H9 (cell line): ENCODE results near the gene IQCB1. TPM values are rescaled to one million over a fixed set of nuclear protein-coding genes. Genes with fewer than 3 reads are reported as not detected.
A peak's percentile ranks its signal among the peaks of the same experiment; 100 is the strongest.

Experiments
- DNase-seq: peaks from one replicate; pipeline ENCODE4 v3.0.0-alpha.2; 2017
- H2AFZ ChIP-seq: one replicate; pipeline ENCODE4 v1.6.1; 2013; ENCODE audit warnings: mild to moderate bottlenecking, low read length, control low read depth, moderate library complexity
- H2AK5ac ChIP-seq: 2 replicates; pipeline ENCODE4 v1.6.1; 2013; ENCODE audit warnings: low read length, control low read depth, mixed read lengths; ENCODE audit not compliant: insufficient read length
- H2BK120ac ChIP-seq: one replicate; pipeline ENCODE4 v1.6.1; 2013; ENCODE audit warnings: low read depth, mild to moderate bottlenecking, low read length, control low read depth, inconsistent platforms; ENCODE audit not compliant: poor library complexity, severe bottlenecking
- H2BK12ac ChIP-seq: 2 replicates; pipeline ENCODE4 v1.6.1; 2013; ENCODE audit warnings: low read length, control low read depth, mixed read lengths, low read depth; ENCODE audit not compliant: insufficient read length
- H2BK15ac ChIP-seq: 2 replicates; pipeline ENCODE4 v1.6.1; 2013; ENCODE audit warnings: low read depth, low read length, control low read depth
- H2BK20ac ChIP-seq: one replicate; pipeline ENCODE4 v1.6.1; 2013; ENCODE audit warnings: low read depth, mild to moderate bottlenecking, low read length, control low read depth, inconsistent platforms; ENCODE audit not compliant: poor library complexity, severe bottlenecking
- H2BK5ac ChIP-seq: 2 replicates; pipeline ENCODE4 v1.6.1; 2013; ENCODE audit warnings: low read length, control low read depth, mixed read lengths; ENCODE audit not compliant: insufficient read length
- H3K14ac ChIP-seq: 2 replicates; pipeline ENCODE4 v1.6.1; 2013; ENCODE audit warnings: low read length, control low read depth; ENCODE audit not compliant: insufficient read depth
- H3K18ac ChIP-seq: 2 replicates; pipeline ENCODE4 v1.6.1; 2013; ENCODE audit warnings: low read depth, mild to moderate bottlenecking, mixed read lengths, low read length, control low read depth; ENCODE audit not compliant: insufficient read length
- H3K23ac ChIP-seq: 2 replicates; pipeline ENCODE4 v1.6.1; 2013; ENCODE audit warnings: low read length, control low read depth, mixed read lengths, low read depth; ENCODE audit not compliant: insufficient read length
- H3K23me2 ChIP-seq: 2 replicates; pipeline ENCODE4 v1.6.1; 2013; ENCODE audit warnings: low read depth, mild to moderate bottlenecking, mixed read lengths, low read length, control low read depth; ENCODE audit not compliant: insufficient read length, poor library complexity, severe bottlenecking
- H3K27ac ChIP-seq: 2 replicates; pipeline ENCODE4 v1.5.1; 2013; ENCODE audit warnings: low read length, control low read depth, mixed read lengths, low read depth; ENCODE audit not compliant: insufficient read length
- H3K27me3 ChIP-seq: 2 replicates; pipeline ENCODE4 v1.6.1; 2013; ENCODE audit warnings: low read length, control low read depth, inconsistent platforms; ENCODE audit not compliant: insufficient read depth
- H3K4ac ChIP-seq: 2 replicates; pipeline ENCODE4 v1.6.1; 2013; ENCODE audit warnings: low read depth, mild to moderate bottlenecking, control low read depth, inconsistent platforms, low read length, moderate library complexity
- H3K4me1 ChIP-seq: 2 replicates; pipeline ENCODE4 v1.6.1; 2013; ENCODE audit warnings: low read length, control low read depth, inconsistent platforms; ENCODE audit not compliant: insufficient read depth
- H3K4me2 ChIP-seq: 2 replicates; pipeline ENCODE4 v1.6.1; 2013; ENCODE audit warnings: low read length, control low read depth, mixed read lengths; ENCODE audit not compliant: insufficient read length, insufficient read depth
- H3K56ac ChIP-seq: 2 replicates; pipeline ENCODE4 v1.6.1; 2013; ENCODE audit warnings: low read depth, mild to moderate bottlenecking, mixed read lengths, low read length, control low read depth; ENCODE audit not compliant: insufficient read length
- H3K79me1 ChIP-seq: 2 replicates; pipeline ENCODE4 v1.6.1; 2013; ENCODE audit warnings: low read depth, mild to moderate bottlenecking, moderate library complexity, low read length, control low read depth, inconsistent platforms; ENCODE audit not compliant: insufficient read depth, poor library complexity, severe bottlenecking
- H3K79me2 ChIP-seq: 2 replicates; pipeline ENCODE4 v1.6.1; 2013; ENCODE audit warnings: low read length, control low read depth, inconsistent platforms; ENCODE audit not compliant: insufficient read depth
- H3K9ac ChIP-seq: 2 replicates; pipeline ENCODE4 v1.6.1; 2013; ENCODE audit warnings: low read length, control low read depth, mixed read lengths; ENCODE audit not compliant: insufficient read length; ENCODE audit errors: extremely low read depth
- H3K9me3 ChIP-seq: one replicate; pipeline ENCODE4 v1.6.1; 2013; ENCODE audit warnings: low read depth, low read length, inconsistent platforms; ENCODE audit not compliant: control insufficient read depth
- H3T11ph ChIP-seq: one replicate; pipeline ENCODE4 v1.6.1; 2013; ENCODE audit warnings: mild to moderate bottlenecking, low read length, control low read depth, inconsistent platforms
- H4K20me1 ChIP-seq: one replicate; pipeline ENCODE4 v1.6.1; 2013; ENCODE audit not compliant: control insufficient read depth, insufficient read length, insufficient read depth
- H4K5ac ChIP-seq: 2 replicates; pipeline ENCODE4 v1.6.1; 2013; ENCODE audit warnings: low read depth, mild to moderate bottlenecking, mixed read lengths, low read length, control low read depth; ENCODE audit not compliant: insufficient read length
- H4K8ac ChIP-seq: replicated peaks from 2 replicates; pipeline ENCODE4 v1.6.1; 2013; ENCODE audit warnings: low read length, control low read depth, mixed read lengths, low read depth; ENCODE audit not compliant: insufficient read length
- H4K91ac ChIP-seq: 2 replicates; pipeline ENCODE4 v1.6.1; 2013; ENCODE audit warnings: low read depth, mild to moderate bottlenecking, moderate library complexity, mixed read lengths, low read length, control low read depth; ENCODE audit not compliant: insufficient read length
- H3K27ac Mint-ChIP-seq, 3 experiments: 2 replicates in 2 of 3; 3 replicates in 1 of 3; pipeline ENCODE4 v1.8.0; 2020 to 2021; ENCODE audit warnings: mixed read lengths in 3 of 3, mild to moderate bottlenecking in 1 of 3, moderate library complexity in 1 of 3
- H3K27me3 Mint-ChIP-seq: 2 replicates; pipeline ENCODE4 v1.8.0; 2021; ENCODE audit warnings: low read depth, mild to moderate bottlenecking, moderate library complexity, mixed read lengths
- H3K36me3 Mint-ChIP-seq, 3 experiments: 2 replicates in 2 of 3; 3 replicates in 1 of 3; pipeline ENCODE4 v1.8.0; 2020 to 2021; ENCODE audit warnings: low read depth in 3 of 3, mixed read lengths in 3 of 3; ENCODE audit not compliant: insufficient read depth in 1 of 3
- H3K4me1 Mint-ChIP-seq, 2 experiments: 2 replicates each; pipeline ENCODE4 v1.8.0; 2020; ENCODE audit warnings: mixed read lengths in 2 of 2
- H3K4me3 Mint-ChIP-seq, 2 experiments: 2 replicates in 1 of 2; 3 replicates in 1 of 2; pipeline ENCODE4 v1.8.0; 2020 to 2021; ENCODE audit warnings: mild to moderate bottlenecking in 2 of 2, mixed read lengths in 2 of 2, moderate library complexity in 1 of 2
- H3K9me3 Mint-ChIP-seq, 2 experiments: 2 replicates in 1 of 2; 3 replicates in 1 of 2; pipeline ENCODE4 v1.8.0; 2020; ENCODE audit warnings: mild to moderate bottlenecking in 2 of 2, mixed read lengths in 2 of 2, moderate library complexity in 1 of 2
- WGBS: extraction: QIAGEN DNeasy Blood & Tissue Kit; methylation state at CpG from one replicate; pipeline ENCODE4 v1.1.7; 2013; ENCODE audit warnings: missing lambda C conversion rate, low lambda C conversion rate, mixed read lengths; ENCODE audit not compliant: insufficient read length; ENCODE audit errors: extremely low coverage; 5-methylcytosine and 5-hydroxymethylcytosine counted together
- total RNA-seq: library from RNA; stranded (reverse); gene quantifications from 2 replicates; pipeline ENCODE4 v1.2.1, GENCODE V29; 2021
- TF ChIP-seq, protein P1 (sequence below): fragments of 200-600 bp; sonication (generic); conservative IDR thresholded peaks from 3 replicates; pipeline ENCODE4 v1.8.0; 2021; ENCODE audit warnings: antibody characterized with exemption, mild to moderate bottlenecking

IQCB1 gene
- total RNA-seq, 1 experiment from 2014 or later: 35.8 TPM

- Histone ChIP-seq H2AK5ac (no peak overlapping the region), H3K79me2 (no peaks in the 10 kb centered on the region), H2BK12ac (no peak overlapping the region), H4K5ac (no peak overlapping the region), H4K91ac (no peak overlapping the region), H3K27me3 (no peaks in the 10 kb centered on the region), H4K20me1 (no peaks in the 10 kb centered on the region), H3K79me1 (no peaks in the 10 kb centered on the region), H3K4me2 (no peak overlapping the region), H2BK120ac (no peak overlapping the region), H3K9me3 (no peaks in the 10 kb centered on the region), H3K14ac (0 out of 2 replicates have a peak overlapping the region, but pooled peaks have one; percentile 39), H2BK15ac (no peak overlapping the region), H3T11ph (no peak overlapping the region), H3K56ac (no peak overlapping the region), H3K23me2 (no peaks in the 10 kb centered on the region), H3K23ac (no peak overlapping the region), H3K4me1 (no peaks in the 10 kb centered on the region), H2BK5ac (no peak overlapping the region), H3K27ac (no peak overlapping the region), H4K8ac (no peak overlapping the region), H2BK20ac (no peak overlapping the region), H3K4ac (no peak overlapping the region), H2AFZ (no peak overlapping the region), H3K18ac (no peak overlapping the region), H3K9ac (no peak overlapping the region)
- Mint-ChIP-seq H3K27me3 (no peaks in the 10 kb centered on the region; the same call in none of the 2 replicates), H3K9me3 (no peaks in the 10 kb centered on the region), H3K4me1 (0 out of 4 replicates have a peak, but pooled peaks cover 2% of the 10 kb centered on the region in 2 experiments), H3K27ac (no peak overlapping the region), H3K4me3 (no peak overlapping the region), H3K36me3 (no peaks in the 10 kb centered on the region)
- no peak for DNase-seq
- WGBS: no CpG with 5 or more reads among the region's 15 CpGs
- TF ChIP-seq, protein P1, sequence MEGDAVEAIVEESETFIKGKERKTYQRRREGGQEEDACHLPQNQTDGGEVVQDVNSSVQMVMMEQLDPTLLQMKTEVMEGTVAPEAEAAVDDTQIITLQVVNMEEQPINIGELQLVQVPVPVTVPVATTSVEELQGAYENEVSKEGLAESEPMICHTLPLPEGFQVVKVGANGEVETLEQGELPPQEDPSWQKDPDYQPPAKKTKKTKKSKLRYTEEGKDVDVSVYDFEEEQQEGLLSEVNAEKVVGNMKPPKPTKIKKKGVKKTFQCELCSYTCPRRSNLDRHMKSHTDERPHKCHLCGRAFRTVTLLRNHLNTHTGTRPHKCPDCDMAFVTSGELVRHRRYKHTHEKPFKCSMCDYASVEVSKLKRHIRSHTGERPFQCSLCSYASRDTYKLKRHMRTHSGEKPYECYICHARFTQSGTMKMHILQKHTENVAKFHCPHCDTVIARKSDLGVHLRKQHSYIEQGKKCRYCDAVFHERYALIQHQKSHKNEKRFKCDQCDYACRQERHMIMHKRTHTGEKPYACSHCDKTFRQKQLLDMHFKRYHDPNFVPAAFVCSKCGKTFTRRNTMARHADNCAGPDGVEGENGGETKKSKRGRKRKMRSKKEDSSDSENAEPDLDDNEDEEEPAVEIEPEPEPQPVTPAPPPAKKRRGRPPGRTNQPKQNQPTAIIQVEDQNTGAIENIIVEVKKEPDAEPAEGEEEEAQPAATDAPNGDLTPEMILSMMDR: no peak
These were observed 76.9 kb downstream of the IQCB1 start for GRCh38 chr3:121757812-121758545.
